ENCODE results near the gene ZHX3.
"Not testable (repeated sequence)": the region's sequence is repeated elsewhere in the genome, so short reads cannot be mapped to it uniquely, and the experiment has no call there.

DNA sequence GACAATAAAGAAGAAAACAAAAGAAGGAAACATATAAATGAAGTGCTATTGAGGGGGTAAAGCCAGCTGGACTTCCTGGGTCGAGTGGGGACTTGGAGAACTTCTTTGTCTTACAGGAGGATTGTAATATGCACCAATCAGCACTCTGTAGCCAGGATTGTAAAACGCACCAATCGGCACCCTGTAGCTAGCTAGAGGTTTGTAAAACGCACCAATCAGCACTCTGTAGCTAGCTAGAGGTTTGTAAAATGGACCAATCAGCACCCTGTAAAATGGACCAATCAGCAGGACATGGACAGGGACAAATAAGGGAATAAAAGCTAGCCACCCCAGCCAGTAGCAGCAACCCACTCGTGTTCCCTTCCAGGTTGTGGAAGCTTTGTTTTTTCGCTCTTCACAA lies 5.5 kb downstream of the ZHX3 start:
- not testable (repeated sequence) for TF ChIP-seq KAT2B (IDR thresholded peaks at IDR 0.05; ENCODE audit: borderline replicate concordance, low read depth, low read length); HDAC2 (CRISPR knock-in tag; IDR thresholded peaks at IDR 0.05); ZBTB1 (CRISPR knock-in tag; IDR thresholded peaks at IDR 0.05; ENCODE audit: borderline replicate concordance); PHF21A (CRISPR knock-in tag; IDR thresholded peaks at IDR 0.05); SUZ12 (IDR thresholded peaks at IDR 0.05; ENCODE audit: low read depth, low read length); NFIB (CRISPR knock-in tag; IDR thresholded peaks at IDR 0.05; ENCODE audit: borderline replicate concordance); RBM22 (optimal IDR thresholded peaks at IDR 0.05; ENCODE audit: low read length); TEAD2 (CRISPR knock-in tag; IDR thresholded peaks at IDR 0.05); POGK (CRISPR knock-in tag; conservative IDR thresholded peaks at IDR 0.05); DNMT1 (CRISPR knock-in tag; IDR thresholded peaks at IDR 0.05)
- TF ChIP-seq, protein P1, sequence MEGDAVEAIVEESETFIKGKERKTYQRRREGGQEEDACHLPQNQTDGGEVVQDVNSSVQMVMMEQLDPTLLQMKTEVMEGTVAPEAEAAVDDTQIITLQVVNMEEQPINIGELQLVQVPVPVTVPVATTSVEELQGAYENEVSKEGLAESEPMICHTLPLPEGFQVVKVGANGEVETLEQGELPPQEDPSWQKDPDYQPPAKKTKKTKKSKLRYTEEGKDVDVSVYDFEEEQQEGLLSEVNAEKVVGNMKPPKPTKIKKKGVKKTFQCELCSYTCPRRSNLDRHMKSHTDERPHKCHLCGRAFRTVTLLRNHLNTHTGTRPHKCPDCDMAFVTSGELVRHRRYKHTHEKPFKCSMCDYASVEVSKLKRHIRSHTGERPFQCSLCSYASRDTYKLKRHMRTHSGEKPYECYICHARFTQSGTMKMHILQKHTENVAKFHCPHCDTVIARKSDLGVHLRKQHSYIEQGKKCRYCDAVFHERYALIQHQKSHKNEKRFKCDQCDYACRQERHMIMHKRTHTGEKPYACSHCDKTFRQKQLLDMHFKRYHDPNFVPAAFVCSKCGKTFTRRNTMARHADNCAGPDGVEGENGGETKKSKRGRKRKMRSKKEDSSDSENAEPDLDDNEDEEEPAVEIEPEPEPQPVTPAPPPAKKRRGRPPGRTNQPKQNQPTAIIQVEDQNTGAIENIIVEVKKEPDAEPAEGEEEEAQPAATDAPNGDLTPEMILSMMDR (CRISPR knock-in tag; IDR thresholded peaks at IDR 0.05) = not testable (repeated sequence)
- TF ChIP-seq, protein P2, sequence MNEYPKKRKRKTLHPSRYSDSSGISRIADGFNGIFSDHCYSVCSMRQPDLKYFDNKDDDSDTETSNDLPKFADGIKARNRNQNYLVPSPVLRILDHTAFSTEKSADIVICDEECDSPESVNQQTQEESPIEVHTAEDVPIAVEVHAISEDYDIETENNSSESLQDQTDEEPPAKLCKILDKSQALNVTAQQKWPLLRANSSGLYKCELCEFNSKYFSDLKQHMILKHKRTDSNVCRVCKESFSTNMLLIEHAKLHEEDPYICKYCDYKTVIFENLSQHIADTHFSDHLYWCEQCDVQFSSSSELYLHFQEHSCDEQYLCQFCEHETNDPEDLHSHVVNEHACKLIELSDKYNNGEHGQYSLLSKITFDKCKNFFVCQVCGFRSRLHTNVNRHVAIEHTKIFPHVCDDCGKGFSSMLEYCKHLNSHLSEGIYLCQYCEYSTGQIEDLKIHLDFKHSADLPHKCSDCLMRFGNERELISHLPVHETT (CRISPR knock-in tag; conservative IDR thresholded peaks at IDR 0.05) = not testable (repeated sequence)
- TF ChIP-seq, protein P3, sequence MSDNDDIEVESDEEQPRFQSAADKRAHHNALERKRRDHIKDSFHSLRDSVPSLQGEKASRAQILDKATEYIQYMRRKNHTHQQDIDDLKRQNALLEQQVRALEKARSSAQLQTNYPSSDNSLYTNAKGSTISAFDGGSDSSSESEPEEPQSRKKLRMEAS (IDR thresholded peaks at IDR 0.05) = not testable (repeated sequence)
- TF ChIP-seq, protein P4, sequence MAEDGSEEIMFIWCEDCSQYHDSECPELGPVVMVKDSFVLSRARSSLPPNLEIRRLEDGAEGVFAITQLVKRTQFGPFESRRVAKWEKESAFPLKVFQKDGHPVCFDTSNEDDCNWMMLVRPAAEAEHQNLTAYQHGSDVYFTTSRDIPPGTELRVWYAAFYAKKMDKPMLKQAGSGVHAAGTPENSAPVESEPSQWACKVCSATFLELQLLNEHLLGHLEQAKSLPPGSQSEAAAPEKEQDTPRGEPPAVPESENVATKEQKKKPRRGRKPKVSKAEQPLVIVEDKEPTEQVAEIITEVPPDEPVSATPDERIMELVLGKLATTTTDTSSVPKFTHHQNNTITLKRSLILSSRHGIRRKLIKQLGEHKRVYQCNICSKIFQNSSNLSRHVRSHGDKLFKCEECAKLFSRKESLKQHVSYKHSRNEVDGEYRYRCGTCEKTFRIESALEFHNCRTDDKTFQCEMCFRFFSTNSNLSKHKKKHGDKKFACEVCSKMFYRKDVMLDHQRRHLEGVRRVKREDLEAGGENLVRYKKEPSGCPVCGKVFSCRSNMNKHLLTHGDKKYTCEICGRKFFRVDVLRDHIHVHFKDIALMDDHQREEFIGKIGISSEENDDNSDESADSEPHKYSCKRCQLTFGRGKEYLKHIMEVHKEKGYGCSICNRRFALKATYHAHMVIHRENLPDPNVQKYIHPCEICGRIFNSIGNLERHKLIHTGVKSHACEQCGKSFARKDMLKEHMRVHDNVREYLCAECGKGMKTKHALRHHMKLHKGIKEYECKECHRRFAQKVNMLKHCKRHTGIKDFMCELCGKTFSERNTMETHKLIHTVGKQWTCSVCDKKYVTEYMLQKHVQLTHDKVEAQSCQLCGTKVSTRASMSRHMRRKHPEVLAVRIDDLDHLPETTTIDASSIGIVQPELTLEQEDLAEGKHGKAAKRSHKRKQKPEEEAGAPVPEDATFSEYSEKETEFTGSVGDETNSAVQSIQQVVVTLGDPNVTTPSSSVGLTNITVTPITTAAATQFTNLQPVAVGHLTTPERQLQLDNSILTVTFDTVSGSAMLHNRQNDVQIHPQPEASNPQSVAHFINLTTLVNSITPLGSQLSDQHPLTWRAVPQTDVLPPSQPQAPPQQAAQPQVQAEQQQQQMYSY (CRISPR knock-in tag; IDR thresholded peaks at IDR 0.05) = not testable (repeated sequence)
